Fibroblast of lung (primary cell): ENCODE results near the gene IL1B. TPM values are rescaled to one million over a fixed set of nuclear protein-coding genes. Genes with fewer than 3 reads are reported as not detected.

Experiments
- DNase-seq, 2 donors: peaks; one replicate each; pipeline versions ENCODE4 v3.0.0 to v3.0.0-alpha.2; 2010; ENCODE audit warnings: low read depth in 2 of 2
- H2AFZ ChIP-seq: 2 replicates; pipeline ENCODE4 v1.5.1; 2012; ENCODE audit warnings: low read length, control low read depth, inconsistent platforms
- H3K27ac ChIP-seq: 2 replicates; pipeline ENCODE4 v1.5.1; 2011; ENCODE audit warnings: low read length, control low read depth; ENCODE audit not compliant: insufficient read depth
- H3K27me3 ChIP-seq: 2 replicates; pipeline ENCODE4 v1.5.1; 2011; ENCODE audit warnings: mild to moderate bottlenecking, low read length; ENCODE audit not compliant: control insufficient read depth, insufficient read depth
- H3K36me3 ChIP-seq: 2 replicates; pipeline ENCODE4 v1.5.1; 2011; ENCODE audit warnings: low read length; ENCODE audit not compliant: control insufficient read depth, insufficient read depth
- H3K4me1 ChIP-seq: 2 replicates; pipeline ENCODE4 v1.5.1; 2011; ENCODE audit warnings: low read length; ENCODE audit not compliant: control insufficient read depth, insufficient read depth; ENCODE audit errors: extremely low read depth
- H3K4me2 ChIP-seq: 2 replicates; pipeline ENCODE4 v1.5.1; 2011; ENCODE audit warnings: low read length, control low read depth; ENCODE audit not compliant: insufficient read depth; ENCODE audit errors: extremely low read depth
- H3K4me3 ChIP-seq, 4 experiments: fragments of 200-600 bp in 1 of 4; sonication (generic) in 1 of 4; replicated peaks in 1 of 4; 2 replicates each; pipeline ENCODE4 v1.5.1; 2011 to 2016; ENCODE audit warnings: low read length in 4 of 4, low read depth in 3 of 4, mild to moderate bottlenecking in 3 of 4, control low read depth in 2 of 4, inconsistent platforms in 1 of 4, mixed read lengths in 1 of 4; ENCODE audit not compliant: insufficient read depth in 1 of 4; ENCODE audit errors: control extremely low read depth in 1 of 4
- H3K79me2 ChIP-seq: 2 replicates; pipeline ENCODE4 v1.5.1; 2012; ENCODE audit warnings: mild to moderate bottlenecking, low read length, inconsistent platforms; ENCODE audit not compliant: control insufficient read depth, insufficient read depth
- H3K9ac ChIP-seq: 2 replicates; pipeline ENCODE4 v1.5.1; 2011; ENCODE audit warnings: mild to moderate bottlenecking, low read length, control low read depth; ENCODE audit not compliant: insufficient read depth
- H3K9me3 ChIP-seq: 2 replicates; pipeline ENCODE4 v1.5.1; 2012; ENCODE audit warnings: low read depth, low read length; ENCODE audit not compliant: control insufficient read depth, insufficient read depth
- H4K20me1 ChIP-seq: 2 replicates; pipeline ENCODE4 v1.5.1; 2011; ENCODE audit warnings: low read length; ENCODE audit not compliant: control insufficient read depth, insufficient read depth; ENCODE audit errors: extremely low read depth
- EZH2 ChIP-seq: IDR thresholded peaks from 2 replicates; pipeline ENCODE4 v1.5.1; 2012; ENCODE audit warnings: low read length, control low read depth, mild to moderate bottlenecking; ENCODE audit errors: missing control alignments
- polyA plus RNA-seq, 2 donors: library from polyadenylated mRNA; depleted of rRNA in 1 of 2; stranded (reverse) in 1 of 2; unstranded in 1 of 2; fragments of >200 nt; gene quantifications; 2 replicates each; pipeline ENCODE4 v1.2.1, GENCODE V29; 2011 to 2012; ENCODE audit warnings: missing spikeins in 1 of 2
- total RNA-seq: library from RNA; depleted of rRNA; stranded (reverse); fragments of >200 nt; gene quantifications from 2 replicates; pipeline ENCODE4 v1.2.1, GENCODE V29; 2014
- TF ChIP-seq, protein P1 (sequence below), 2 donors: IDR thresholded peaks in 1 of 2; conservative IDR thresholded peaks in 1 of 2; 1 replicate in 1 of 2; 2 replicates in 1 of 2; pipeline ENCODE4 v1.5.1; 2011 to 2012; ENCODE audit warnings: low read length in 2 of 2, control low read depth in 1 of 2, inconsistent platforms in 1 of 2, low read depth in 1 of 2, mild to moderate bottlenecking in 1 of 2

IL1B gene
- total and polyA plus RNA-seq, 2 donors (not counting 1 experiment from before 2014, with no cell fraction given) = 0.23 TPM; not detected in 1

DNA sequence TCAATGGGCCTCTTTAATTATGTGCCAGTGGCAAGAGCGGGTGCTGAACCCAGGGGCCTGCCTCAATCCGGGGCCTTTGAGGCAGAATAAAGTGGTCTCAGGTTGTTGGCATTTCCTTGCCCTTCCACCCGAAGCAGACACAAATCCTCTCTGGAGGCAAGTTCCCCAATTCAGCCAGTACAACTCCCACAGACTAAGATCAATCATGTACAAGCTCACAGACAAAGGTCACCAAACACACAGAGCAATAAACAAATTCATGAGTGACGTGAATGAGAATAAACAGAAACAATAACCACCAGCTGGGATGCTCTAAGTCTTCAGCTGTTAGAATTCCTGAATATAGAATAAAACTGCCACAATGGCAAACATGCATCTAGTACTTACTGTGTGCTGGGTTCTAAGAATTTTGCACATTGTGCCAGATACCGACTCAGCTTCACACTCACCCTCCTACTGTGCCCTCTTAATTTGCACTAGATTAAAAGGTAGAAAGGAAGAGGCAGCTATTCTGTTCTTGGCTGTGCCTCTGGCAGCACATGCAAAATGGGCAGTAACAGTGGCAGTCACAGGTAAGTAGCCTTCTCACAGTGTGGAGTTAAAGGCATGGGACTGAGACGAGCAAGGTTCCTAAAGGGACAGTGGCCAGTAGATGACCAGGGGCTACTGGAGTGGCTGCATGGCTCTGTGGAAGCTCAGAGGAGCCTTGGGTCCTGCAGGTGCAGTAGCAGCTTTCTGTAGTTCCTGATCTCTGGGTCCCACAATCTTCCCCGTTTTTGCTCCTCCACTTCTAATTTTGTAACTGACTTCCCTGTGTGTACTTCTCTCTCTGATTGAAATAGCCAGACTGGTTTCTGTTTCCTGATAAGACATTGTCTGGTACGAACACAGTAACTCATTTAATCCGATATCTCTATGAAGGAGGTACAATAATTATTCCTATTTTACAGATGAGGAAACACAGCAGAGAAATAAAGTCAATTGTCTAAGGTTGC is 34.6 kb upstream of the IL1B start:
- Histone ChIP-seq H3K9me3 (no peaks in the 10 kb centered on the region), H3K4me3 (no peak overlapping the region), H3K79me2 (no peaks in the 10 kb centered on the region), H2AFZ (no peak overlapping the region), H3K4me2 (no peak overlapping the region), H4K20me1 (no peaks in the 10 kb centered on the region), H3K4me1 (peaks cover 3% of the 10 kb centered on the region), H3K27me3 (no peaks in the 10 kb centered on the region), H3K27ac (no peak overlapping the region), H3K9ac (no peak overlapping the region), H3K36me3 (no peaks in the 10 kb centered on the region)
- TF ChIP-seq, protein P1, sequence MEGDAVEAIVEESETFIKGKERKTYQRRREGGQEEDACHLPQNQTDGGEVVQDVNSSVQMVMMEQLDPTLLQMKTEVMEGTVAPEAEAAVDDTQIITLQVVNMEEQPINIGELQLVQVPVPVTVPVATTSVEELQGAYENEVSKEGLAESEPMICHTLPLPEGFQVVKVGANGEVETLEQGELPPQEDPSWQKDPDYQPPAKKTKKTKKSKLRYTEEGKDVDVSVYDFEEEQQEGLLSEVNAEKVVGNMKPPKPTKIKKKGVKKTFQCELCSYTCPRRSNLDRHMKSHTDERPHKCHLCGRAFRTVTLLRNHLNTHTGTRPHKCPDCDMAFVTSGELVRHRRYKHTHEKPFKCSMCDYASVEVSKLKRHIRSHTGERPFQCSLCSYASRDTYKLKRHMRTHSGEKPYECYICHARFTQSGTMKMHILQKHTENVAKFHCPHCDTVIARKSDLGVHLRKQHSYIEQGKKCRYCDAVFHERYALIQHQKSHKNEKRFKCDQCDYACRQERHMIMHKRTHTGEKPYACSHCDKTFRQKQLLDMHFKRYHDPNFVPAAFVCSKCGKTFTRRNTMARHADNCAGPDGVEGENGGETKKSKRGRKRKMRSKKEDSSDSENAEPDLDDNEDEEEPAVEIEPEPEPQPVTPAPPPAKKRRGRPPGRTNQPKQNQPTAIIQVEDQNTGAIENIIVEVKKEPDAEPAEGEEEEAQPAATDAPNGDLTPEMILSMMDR (conservative IDR thresholded peaks at IDR 0.05 in 1 of 2, IDR thresholded peaks at IDR 0.05 in 1 of 2; ENCODE audit: low read depth in 1 of 2, low read length in 2 of 2) = no peak
- no peak for TF ChIP-seq EZH2
- DNase-seq = no peak

DNA sequence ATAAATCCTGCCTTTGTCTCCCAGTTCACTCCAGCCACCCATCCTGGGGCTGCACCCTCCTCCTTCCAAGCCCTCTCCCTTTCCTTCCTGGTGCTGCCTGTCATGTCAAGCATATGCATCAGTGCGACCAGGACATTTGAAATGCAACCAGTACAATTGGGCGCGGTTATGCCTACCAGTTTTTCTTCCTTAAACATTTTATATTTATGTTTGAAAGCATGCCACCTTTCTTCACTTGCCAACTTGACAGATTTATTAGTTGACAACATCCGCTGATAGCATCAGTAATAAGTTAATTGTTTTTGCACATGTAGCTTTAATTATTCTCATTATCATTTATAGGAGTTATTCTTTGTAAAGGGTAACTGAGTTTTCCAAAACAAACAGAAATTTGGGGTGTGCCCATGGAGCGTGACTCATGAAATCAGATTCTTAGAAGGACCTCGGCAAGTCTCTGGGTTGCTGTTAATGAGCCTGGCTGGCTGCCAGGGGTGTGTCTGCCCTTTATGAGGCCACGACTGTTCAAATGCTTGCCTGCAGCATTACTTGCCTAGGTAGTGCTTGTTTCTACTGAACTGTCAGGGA is 32.8 kb upstream of the IL1B start:
- H3K4me3 ChIP-seq = no peak overlapping the region
- no peak for TF ChIP-seq EZH2
- TF ChIP-seq, protein P1 (conservative IDR thresholded peaks at IDR 0.05 in 1 of 2, IDR thresholded peaks at IDR 0.05 in 1 of 2; ENCODE audit: low read depth in 1 of 2, low read length in 2 of 2) = no peak
- no peak overlapping the region for H3K9ac ChIP-seq

More for the DNA sequence above, 32.8 kb upstream of the IL1B start:
- Histone ChIP-seq H3K36me3 (no peaks in the 10 kb centered on the region), H4K20me1 (no peaks in the 10 kb centered on the region), H3K27me3 (no peaks in the 10 kb centered on the region), H3K27ac (no peak overlapping the region), H3K4me2 (peak overlapping the region; percentile 3), H2AFZ (no peak overlapping the region), H3K9me3 (no peaks in the 10 kb centered on the region), H3K79me2 (no peaks in the 10 kb centered on the region), H3K4me1 (peaks cover 3% of the 10 kb centered on the region)
- peak; percentile 87 to 94 for DNase-seq
